Inferior parietal cortex (tissue), 1 donor: ENCODE data around the gene DNLZ.
A peak's percentile ranks its signal among the peaks of the same experiment; 100 is the strongest.
"Not testable (repeated sequence)": the region's sequence is repeated elsewhere in the genome, so short reads cannot be mapped to it uniquely, and the experiment has no call there.

ENCODE experiments used
- DNase-seq: peaks from one replicate; pipeline ENCODE4 v3.0.0-alpha.2; 2016; ENCODE audit errors: extremely low spot score

DNLZ gene

DNA sequence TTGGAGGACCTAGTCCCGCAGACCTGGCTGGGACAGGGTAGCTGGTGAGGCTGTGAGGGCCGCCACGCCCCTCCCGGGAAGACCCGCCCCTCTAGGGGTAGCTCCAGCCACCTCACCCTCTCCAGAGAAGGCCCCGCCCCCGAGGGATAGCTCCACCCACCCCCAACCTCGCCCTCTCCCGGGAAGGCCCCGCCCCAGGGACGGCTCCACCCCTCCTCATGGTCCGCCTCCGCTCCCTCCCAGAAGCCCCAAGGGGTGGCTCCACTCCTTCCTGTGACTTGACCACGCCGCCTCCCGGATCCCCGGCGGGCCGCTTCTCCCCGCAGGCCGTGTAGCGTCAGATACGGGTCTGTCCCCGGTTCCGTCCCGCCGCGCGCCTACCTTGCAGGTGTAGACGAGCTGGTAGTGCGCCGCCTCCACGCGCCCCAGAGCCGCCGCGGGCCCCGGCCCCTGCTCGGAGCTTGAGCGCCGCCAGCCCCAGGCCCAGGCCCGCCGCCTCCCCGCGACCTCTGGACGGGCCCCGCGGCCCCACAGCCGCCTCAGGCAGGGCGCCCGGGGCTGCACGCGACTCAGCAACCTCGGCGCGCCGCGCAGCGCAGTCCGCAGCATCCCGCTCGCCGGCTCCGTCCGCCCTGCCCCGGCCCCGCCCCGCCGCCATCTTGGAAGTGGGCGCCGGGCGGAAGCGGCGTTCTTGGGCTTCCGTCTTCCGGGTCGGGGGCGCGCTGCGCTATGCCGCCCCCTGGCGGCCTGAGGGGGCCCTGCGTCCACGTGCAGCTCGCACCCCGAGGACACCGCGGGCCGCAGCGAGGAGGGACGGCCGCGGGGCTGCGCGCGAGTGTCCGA is at the start of gene DNLZ:
TSS of gene DNLZ (minus strand) at position 639 of the 843 bp plus-strand sequence. CDS start at position 609, 30 bp downstream.
- peak; percentile 85 for DNase-seq

DNA sequence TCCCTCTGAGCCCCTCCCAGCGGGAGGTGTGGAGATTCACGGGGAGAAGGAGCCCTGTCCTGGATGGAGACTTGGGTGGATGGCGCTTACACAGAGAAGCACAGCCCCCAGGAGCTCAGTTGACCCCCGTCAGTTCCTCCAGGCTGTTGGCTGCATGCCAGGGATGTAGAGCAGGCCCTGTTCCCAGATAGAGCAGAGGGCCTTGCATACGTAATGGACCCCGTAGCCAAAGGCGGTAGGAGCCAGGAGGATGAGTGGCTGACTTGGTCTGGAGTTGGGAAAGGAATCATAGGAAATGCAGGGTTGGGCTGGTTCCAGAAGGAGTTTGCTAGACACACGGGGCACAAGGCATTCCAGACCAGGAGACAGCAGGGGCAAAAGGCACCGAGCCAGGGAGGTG is 49.4 kb upstream of the DNLZ start:
- no peak for DNase-seq

DNA sequence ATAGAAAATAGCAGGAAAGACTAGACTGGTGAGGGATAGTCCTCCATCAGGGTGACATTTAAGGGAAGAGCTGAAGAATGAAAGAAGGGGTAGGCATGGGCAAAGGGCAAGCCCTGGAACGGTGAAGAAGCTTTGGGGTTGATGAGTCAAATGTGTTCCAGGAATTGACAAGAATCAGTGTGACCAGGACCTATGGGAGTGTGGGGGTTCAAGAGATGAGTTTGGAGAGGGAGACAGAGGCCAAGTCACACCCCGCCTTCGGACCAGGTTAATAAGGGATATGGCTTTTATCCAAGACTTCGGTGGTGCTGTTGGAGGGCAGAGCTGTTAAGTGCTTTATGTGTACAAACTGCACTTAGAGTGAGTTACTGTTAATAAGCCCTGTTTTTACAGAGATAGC is 47.8 kb upstream of the DNLZ start:
- no peak for DNase-seq

DNA sequence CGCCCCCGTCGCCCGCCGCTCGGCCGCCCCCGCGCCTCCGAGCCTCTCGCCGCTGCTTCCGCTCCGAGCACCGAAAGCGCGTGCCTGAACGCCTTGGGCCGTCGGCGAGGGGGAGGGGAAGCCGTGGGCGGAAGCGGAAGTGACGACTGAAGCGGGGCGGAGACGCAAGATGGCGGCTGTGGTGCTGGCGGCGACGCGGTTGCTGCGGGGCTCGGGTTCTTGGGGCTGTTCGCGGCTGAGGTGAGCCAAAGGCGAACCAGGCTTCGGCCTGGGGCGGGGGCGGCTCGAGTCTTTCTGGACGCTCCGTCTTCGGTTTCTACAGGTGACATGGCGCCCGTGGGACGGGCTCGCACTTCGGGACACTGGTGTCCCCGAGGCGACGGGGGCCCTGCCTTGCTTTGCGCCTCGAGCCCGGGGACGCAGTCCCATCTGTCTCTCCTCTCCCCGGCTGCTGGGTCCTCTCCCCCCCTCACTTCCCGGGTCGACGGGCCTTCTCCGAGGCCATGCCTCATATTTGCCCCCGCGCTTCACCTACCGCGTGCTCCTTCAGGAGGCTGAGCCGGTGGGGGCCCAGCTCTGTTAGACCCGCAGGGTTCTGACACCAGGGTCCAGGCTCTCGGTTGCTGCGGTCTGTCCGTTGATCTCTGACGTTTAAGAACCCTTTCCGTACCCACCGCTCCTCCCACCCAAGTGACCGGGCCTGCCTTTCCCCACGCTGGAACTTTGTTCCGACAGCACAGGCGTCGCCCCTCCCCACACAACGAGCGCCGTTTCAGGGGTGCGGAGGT is 47.1 kb upstream of the DNLZ start, which contains the start of the genes ENTR1 and PMPCA:
TSS of gene ENTR1 (minus strand) at position 115 of the 788 bp plus-strand sequence. CDS start 217 bp downstream, outside the sequence.
TSS of gene PMPCA (plus strand) at position 159 of the 788 bp plus-strand sequence. CDS start at position 170, 11 bp downstream.
- peak; percentile 96 for DNase-seq

DNA sequence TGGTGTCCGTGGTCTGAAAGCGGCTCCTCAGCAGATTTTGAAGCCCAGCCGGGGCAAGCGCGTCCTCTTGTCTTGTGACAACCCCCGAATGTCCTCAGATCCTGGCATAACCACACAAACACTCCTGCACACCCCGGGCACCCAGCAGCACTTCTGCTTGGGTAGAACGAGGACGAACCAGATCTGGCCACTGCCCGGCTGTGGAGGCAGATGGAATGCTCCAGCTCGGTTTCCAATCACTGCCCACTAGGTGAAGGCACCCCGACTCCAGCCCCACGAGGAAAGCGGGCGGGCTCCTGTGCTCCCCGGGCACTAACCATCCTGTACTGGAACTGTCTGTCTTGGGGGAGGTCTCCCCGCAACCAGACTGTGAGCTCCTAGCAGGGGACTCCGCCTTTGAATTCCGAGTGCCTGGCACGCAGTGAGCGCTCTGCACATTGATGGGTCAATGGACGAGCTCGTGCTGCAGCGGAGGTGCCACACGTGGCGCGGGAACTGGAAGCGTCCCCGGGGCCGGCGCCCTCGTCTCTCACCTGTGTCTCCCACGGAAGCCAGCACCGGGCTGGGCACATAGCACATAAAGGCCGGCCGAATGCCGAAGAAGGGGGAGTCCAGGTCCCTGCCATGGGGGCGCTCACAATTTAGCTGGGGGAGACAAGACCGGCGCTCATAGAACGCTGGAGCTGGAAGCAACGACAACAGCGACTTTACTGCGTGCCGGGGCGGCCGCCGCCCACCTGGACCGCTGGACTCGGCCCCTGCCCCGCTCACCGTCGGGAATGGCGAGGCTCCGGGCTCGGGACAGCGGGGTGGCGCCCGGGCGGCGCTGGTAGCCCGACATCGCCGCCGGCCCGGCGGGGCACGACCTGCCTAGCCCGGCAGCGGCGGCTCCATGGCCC is 46.3 kb upstream of the DNLZ start:
- DNase-seq, result no peak

DNA sequence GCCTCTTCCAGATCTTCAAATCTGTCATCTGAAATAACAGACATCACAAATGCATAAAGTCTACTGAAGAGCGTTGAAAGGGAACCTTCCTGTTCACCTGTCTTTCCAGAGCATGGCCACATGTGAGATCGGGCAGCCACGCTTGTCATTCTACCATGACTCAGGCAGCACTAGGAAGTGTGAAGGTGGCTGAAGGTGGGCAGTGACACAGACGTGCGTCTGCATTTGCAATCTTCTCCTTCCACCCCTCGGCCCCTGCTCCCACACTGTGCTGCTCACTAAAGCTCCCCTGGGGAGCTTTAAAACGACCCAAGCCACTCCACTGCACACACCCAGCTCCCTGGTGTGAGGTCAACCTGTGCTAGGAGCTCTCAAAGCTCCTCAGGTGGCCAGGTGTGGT is 44.4 kb upstream of the DNLZ start:
- DNase-seq, result no peak

DNA sequence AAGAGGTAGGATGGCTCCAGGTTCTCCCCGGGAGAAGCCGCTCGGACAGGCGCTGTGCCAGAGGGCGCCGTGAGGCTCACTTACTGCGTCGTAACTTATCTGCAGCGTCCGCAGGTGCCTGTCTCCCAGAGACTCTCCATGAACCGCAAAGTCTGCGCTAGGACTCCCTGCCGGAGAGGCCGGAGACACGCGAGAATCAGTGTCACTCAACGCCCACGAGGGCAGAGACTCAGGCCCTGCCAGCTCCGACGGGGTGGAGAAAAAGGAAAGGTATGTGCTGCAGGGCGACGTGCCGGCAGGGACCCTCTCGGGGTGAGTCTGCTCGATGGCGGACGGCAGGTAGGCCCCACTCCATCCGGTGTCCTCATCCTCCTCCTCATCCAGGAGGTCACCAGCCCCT is 43.5 kb upstream of the DNLZ start:
- DNase-seq, result not testable (repeated sequence)

DNA sequence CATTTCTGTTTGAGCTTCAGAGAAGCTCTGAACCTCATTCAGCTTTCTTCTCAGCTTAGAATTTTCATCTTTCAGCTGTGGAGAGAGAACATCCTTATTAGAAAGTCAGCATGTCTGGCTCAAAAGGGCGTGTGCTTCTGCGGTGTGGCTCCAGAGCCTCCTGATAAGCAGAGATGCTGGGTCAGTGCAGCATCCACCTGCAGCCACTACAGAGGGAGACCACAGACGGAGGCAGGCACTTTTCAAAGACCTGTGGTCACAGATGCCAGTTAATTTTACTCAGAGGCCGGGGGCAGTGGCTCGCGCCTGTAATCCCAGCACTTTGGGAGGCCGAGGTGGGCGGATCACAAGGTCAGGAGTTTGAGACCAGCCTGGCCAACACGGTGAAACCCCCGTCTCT is 42.4 kb upstream of the DNLZ start:
- not testable (repeated sequence) for DNase-seq

DNA sequence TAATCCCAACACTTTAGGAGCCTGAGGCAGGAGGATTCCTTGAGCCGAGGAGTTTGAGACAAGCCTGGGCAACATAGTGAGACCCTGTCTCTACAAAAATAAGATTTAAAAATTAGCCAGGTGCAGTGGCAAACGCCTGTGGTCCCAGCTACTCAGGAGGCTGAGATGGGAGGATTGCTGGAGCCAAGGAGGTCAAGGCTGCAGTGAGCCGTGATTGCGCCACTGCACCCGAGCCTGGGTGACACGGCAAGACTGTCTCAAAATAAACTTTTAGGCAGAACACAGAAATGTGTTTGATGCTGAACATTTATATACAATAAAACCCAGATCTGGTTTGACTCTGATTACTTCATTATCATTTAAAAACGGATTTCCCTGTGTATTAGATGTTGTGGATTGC is 41.9 kb upstream of the DNLZ start:
- no peak for DNase-seq

DNA sequence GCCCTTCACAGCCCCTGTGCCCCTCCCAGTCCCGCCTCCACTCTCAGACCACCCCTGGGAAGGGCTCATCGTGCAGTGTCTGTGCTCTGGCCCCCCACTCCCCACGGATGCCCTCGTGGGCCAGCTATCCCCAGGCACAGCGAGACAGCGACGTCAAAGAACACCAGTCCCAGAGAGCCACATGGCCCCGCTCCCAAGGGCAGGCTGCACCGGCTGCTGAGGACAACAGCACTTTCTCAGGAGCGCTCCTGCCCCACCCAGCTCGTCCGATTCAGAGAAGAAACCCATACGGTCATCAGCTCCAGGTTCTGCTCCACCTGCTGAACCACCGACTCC is 41.2 kb upstream of the DNLZ start:
- DNase-seq, result no peak

DNA sequence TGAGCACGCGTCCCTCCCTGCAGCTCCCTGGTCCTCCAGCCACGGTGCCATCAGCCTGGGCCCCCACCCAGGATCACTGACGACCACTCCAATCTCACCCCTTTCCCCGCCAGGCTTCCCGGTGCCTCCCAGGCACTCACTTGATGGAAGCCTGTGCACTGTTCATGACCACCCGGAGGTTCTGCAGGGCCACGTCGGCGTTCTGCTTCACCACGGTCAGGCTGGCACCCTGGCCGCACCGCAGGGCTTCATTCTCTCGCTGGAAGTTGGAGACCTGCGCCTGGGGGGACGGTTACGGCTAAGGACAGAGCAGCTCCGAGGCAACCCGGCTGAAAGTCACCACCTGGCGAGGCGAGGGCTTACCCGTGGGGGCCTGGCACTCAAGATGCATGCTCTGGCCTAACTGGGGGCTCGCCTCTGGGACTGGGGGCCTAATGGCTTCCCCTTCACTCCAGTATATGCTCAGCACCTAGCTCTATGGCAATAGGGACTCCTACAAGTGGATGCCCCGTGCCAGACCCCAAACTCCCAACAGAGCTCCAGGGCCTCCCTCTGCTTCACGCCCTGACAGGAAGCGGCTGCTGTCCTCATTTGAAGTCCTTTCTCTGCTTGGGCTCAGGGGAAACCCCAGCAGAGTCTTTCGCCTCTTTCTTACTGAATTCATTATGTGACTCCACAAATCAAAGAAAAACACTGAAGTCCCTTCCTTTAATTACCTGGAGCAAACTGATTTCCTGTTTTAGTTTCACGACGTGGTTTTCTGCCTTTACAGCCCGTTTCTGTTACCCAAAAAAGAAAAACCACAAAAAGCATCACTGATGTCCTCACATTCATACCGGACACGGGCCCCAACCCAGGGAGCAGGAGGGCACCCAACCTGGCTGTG is 40.6 kb upstream of the DNLZ start:
- no peak for DNase-seq

DNA sequence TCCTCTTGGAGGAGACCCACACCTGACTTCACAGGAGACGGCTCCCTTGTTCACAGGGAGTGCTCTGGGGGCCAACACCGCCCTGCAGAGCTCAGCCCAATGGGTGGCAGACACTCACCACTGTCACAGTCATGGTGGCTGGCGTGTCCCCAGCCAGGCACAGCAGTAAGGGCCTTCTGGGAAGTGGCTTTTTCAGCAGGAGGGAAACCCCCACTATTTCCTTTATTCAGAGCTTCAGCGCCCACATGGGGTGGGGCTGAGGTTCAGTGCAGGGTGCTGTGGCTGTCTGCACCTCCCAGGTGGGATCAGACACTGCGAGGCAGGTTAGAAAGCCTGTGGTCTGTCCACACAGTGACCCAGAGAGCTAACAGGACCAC is 40.0 kb upstream of the DNLZ start:
- no peak for DNase-seq

DNA sequence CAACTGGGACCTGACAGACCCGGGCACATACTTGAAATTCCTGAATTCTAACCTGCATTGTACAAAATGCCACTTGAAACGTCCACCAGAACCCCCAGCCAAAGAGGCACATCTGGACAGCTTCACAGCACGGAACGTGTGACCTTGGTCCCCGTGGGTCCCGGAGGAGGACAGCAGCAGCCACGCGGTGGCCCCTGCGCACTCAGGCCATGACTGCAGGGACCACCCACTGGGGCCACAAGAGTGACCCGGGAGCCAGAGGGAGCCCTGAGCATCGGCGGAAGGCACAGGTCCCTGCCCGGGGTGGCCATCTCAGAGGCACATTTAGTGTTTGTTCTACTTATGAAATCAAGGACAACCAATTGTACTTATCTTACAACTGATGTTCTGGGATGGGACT is 38.5 kb upstream of the DNLZ start:
- no peak for DNase-seq

DNA sequence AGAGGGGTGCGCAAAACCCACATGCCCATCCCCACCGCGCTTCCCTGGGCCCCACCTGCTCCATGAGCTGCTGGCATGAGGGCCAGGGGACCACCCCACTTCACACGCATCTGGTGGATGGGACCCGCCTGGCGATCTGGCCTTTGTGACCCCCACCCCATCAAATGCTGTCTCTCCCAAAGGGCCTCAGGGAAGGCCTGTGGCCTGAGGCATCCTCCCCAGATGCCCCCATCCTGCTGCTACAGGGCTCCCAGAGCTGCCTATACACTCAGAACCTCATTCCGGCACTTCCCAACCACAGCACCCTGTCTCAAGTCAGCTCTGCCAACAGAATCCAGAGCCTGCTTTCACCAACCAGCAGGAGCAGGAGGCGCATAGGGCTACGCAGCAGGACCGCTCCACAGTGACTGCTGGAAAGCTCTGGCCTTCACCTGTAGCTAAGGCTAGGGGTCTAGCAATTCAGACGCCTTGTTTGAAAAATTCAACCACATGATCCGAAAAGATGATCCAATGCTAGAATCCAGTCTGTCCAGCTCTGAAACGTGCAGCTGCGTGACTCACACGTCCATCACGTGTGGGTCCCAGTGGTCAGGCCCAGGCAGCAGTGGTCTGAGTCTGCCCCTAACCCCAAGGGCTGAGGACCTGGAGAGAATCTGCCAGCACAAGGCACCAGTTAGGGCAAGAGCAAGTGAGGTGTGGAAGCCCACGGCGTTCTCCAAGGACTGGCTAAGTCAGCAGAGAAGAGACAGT is 37.8 kb upstream of the DNLZ start:
- no peak for DNase-seq

DNA sequence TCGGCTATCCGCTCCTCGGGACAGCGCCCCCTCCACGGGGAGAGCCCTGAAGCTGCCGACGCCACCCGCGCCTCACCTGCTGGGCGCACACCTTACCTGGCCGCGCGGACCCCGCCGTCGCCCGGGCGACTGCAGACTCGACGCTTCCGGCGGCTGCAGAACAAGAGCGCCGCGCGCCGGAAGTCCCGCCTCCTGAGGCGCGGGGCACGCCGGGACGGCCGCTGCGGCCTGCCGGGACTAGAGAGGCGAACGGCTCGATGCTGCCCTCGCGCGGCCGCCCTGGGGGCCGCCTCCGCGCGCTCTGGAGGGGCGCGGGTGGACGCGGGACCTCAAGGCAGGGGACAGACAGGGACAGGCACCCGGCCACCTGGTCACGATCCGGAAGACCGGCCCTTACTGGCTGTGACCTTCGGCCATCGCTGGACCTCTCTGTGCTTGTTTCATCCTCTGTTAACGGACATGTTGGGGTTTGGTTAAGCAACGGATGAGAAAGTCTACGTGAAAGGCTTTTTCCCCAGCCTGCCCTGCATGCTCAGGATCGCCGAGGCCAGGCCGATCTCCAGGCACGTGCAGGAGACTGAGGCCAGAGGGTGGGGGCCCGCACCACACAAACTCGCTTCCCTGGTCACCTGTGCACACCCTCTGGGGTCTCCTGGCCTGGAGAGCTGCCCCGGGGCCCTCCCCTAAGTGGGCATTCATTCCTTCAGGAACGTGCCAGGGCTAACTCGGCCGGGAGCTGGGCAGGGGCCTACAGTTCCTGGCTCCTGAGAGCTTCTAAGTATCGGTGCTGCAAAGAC is 36.7 kb upstream of the DNLZ start, which contains the start of gene SNAPC4:
TSS of gene SNAPC4 (minus strand) at position 133 of the 797 bp plus-strand sequence. CDS start 1,742 bp downstream, outside the sequence.
- peak; percentile 86 for DNase-seq

DNA sequence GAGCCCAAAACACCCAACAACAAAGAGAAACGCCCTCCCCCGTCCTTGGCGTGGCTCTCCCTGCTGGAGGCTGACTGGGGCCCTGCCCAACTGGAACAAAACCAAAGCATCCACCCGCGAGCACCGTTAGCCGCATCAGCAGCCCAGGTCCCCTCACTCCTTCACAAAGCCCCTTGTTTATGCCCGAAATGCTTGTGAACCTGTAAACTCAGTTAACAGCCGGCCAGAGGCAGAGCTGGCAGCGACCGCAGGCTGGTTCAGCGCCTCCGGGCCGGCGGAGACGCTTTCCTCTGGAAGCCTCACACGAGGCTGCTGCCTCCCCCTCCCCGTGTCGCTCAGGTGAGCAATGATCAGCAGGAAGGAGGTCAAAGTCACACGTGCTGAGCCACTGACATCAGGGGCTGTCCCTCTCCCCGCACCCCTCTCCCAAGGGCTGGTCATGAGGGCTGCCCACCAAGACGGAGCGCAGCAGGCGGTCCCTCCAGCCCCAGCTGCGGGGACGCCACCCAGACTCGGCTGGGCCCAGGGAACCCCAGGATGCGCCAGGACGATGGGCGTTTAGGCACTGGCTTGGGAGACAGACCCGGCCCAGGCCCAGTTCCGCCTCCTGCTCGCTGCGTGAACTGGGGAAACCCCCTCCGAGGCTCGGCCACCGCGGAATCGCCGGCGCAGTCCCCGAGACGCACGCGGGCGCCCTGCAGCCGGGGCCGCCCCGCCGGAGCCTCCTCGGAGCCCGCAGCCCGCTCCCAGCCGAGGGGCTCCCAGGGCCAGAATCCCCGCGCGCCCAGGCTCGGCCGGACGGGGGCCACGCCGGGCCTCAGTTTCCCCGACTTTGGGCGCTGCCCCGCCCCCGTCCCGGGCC is 35.9 kb upstream of the DNLZ start:
- DNase-seq, result no peak

DNA sequence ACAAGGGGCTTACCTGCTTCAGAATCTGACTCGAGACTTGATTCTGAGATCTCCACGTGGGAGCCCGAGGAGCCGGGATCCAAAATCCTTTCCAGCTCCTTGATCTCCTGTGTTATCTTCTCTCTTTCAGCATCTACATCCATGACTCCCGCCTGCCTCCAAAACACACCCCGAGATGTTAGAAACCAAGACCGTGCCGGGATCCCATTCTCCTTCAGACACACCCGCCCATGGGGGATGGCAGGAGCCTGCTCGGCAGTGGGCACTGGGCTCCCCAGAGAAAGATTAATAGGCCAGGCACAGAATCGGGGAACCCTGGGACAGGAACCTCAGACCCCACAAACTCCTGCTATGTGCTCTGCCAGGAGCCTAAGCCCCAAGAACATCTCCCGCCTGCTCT is 34.7 kb upstream of the DNLZ start:
- DNase-seq, result no peak

DNA sequence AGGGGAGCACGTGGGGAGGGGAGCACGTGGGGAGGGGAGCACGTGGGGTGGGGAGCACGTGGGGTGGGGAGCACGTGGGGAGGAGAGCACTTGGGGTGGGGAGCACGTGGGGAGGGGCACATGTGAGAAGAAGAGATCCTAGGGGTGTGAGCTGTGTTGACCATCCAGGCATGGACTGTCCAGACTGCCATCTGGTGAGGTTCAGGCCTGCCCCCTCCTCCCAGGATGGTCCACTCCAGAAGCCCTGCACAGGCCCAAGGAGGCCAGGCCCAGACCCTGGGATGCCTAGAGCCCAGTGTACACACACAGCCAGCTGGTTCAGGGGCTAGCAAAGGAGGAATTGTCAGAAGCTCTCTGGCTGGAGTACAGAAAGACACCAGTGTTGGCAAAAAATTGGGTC is 34.1 kb upstream of the DNLZ start:
- DNase-seq, result no peak
